ENCODE results near the gene B3GAT1.

GRCh38 chr11:134345237-134345550 lies 66.8 kb downstream of the B3GAT1 start:
- TF ChIP-seq CTCF (IDR thresholded peaks at IDR 0.05; ENCODE audit: borderline replicate concordance, extremely low read depth, low read length, poor library complexity, severe bottlenecking) (no peak), EZH2 (IDR thresholded peaks at IDR 0.05; ENCODE audit: borderline replicate concordance, low read depth, low read length, severe bottlenecking) (no peak)

All from DND-41 (cell line).